ENCODE results near the gene ADAMTSL1. TPM values are rescaled to one million over a fixed set of nuclear protein-coding genes. Genes with fewer than 3 reads are reported as not detected.

ADAMTSL1 gene
- total RNA-seq, 4 donors from 2014 or later = 2.8 to 26.4 (median 9.4) TPM

DNA sequence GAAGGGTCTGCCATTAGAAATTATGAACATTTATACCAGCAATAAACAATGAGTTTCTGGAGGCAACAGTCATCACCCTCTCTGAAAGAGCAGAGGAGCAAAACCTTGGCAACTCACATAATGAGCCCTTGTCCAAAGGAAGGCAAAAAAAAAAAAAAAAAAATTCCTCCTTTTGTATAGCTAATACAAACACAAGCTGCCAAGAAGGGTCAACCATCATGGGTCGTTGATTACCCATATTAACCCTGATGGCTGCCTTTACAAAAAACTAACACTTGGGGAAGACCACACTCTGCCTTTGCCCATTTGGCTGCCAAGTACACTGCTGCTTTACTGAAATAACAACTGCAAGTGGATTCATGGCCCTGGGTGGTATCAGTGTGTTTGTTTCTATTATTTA, 272.7 kb downstream of the ADAMTSL1 start:
- Histone ChIP-seq H3K4me3 (no peak overlapping the region), H3K27me3 (no peaks in the 10 kb centered on the region), H3K4me1 (no peaks in the 10 kb centered on the region), H3K9me3 (no peaks in the 10 kb centered on the region), H3K27ac (no peak overlapping the region), H3K36me3 (no peaks in the 10 kb centered on the region)
- TF ChIP-seq POLR2A (IDR thresholded peaks at IDR 0.05) = no peak
- TF ChIP-seq, protein P1, sequence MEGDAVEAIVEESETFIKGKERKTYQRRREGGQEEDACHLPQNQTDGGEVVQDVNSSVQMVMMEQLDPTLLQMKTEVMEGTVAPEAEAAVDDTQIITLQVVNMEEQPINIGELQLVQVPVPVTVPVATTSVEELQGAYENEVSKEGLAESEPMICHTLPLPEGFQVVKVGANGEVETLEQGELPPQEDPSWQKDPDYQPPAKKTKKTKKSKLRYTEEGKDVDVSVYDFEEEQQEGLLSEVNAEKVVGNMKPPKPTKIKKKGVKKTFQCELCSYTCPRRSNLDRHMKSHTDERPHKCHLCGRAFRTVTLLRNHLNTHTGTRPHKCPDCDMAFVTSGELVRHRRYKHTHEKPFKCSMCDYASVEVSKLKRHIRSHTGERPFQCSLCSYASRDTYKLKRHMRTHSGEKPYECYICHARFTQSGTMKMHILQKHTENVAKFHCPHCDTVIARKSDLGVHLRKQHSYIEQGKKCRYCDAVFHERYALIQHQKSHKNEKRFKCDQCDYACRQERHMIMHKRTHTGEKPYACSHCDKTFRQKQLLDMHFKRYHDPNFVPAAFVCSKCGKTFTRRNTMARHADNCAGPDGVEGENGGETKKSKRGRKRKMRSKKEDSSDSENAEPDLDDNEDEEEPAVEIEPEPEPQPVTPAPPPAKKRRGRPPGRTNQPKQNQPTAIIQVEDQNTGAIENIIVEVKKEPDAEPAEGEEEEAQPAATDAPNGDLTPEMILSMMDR (IDR thresholded peaks at IDR 0.05) = no peak
- no peak for DNase-seq

GRCh38 chr9:18747595-18747994, 273.6 kb downstream of the ADAMTSL1 start:
- H3K27ac ChIP-seq = peak overlapping the region in 2 of 4 donors; percentile 1 to 3

GRCh38 chr9:18748251-18748701, 274.3 kb downstream of the ADAMTSL1 start:
- Histone ChIP-seq H3K4me3 (no peak overlapping the region), H3K27ac (peak overlapping the region in 1 of 4 donors; percentile 3), H3K4me1 (no peaks in the 10 kb centered on the region), H3K36me3 (no peaks in the 10 kb centered on the region), H3K27me3 (no peaks in the 10 kb centered on the region), H3K9me3 (no peaks in the 10 kb centered on the region)
- TF ChIP-seq, protein P1 (IDR thresholded peaks at IDR 0.05) = no peak
- TF ChIP-seq POLR2A (IDR thresholded peaks at IDR 0.05) = no peak
- no peak for DNase-seq

More at GRCh38 chr9:18747595-18747994, 273.6 kb downstream of the ADAMTSL1 start:
- no peak for DNase-seq
- H3K36me3 ChIP-seq = no peaks in the 10 kb centered on the region
- no peak overlapping the region for H3K4me3 ChIP-seq
- H3K27me3 ChIP-seq = no peaks in the 10 kb centered on the region
- H3K9me3 ChIP-seq = no peaks in the 10 kb centered on the region
- H3K4me1 ChIP-seq = no peaks in the 10 kb centered on the region
- no peak for TF ChIP-seq POLR2A (IDR thresholded peaks at IDR 0.05)
- TF ChIP-seq, protein P1 (IDR thresholded peaks at IDR 0.05) = no peak

- no peaks in the 10 kb centered on the region for H3K9me3 ChIP-seq
- H3K27ac ChIP-seq = no peak overlapping the region
- no peaks in the 10 kb centered on the region for H3K27me3 ChIP-seq
- TF ChIP-seq, protein P1 (IDR thresholded peaks at IDR 0.05) = no peak
- no peak for TF ChIP-seq POLR2A (IDR thresholded peaks at IDR 0.05)
- H3K4me3 ChIP-seq = no peak overlapping the region
- no peaks in the 10 kb centered on the region for H3K4me1 ChIP-seq
- H3K36me3 ChIP-seq = no peaks in the 10 kb centered on the region
- no peak for DNase-seq
These were observed 275.8 kb downstream of the ADAMTSL1 start for GRCh38 chr9:18749711-18750110.

DNA sequence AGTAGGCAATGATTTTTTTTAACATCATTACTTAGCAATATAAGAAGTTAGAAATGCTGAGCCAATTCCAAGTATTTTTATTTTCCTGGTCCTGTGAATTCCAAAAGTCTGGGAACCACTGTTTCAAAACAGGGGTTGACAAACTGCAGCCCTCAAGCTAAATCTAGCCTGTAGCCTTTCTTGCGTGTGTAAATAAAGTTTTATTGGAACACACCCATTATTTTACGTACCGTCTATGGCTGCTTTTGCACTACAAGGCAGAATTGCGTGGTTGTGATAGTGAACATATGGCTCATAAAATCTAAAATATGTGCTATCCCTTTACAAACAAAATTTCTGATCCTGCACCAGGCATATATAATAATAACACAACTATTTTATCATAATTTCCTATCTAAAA, 280.0 kb downstream of the ADAMTSL1 start:
- H3K4me3 ChIP-seq = no peak overlapping the region
- H3K9me3 ChIP-seq = no peaks in the 10 kb centered on the region
- no peaks in the 10 kb centered on the region for H3K27me3 ChIP-seq
- TF ChIP-seq, protein P1 (IDR thresholded peaks at IDR 0.05) = no peak
- no peak for TF ChIP-seq POLR2A (IDR thresholded peaks at IDR 0.05)
- no peak for DNase-seq
- H3K4me1 ChIP-seq = peaks cover 0 to 8% (median 0%) of the 10 kb centered on the region in 4 donors
- H3K27ac ChIP-seq = no peak overlapping the region
- no peaks in the 10 kb centered on the region for H3K36me3 ChIP-seq

GRCh38 chr9:18754537-18754936, 280.6 kb downstream of the ADAMTSL1 start:
- no peak overlapping the region for H3K4me3 ChIP-seq
- peaks cover 0 to 8% (median 0%) of the 10 kb centered on the region in 4 donors for H3K4me1 ChIP-seq
- no peak for TF ChIP-seq POLR2A (IDR thresholded peaks at IDR 0.05)
- TF ChIP-seq, protein P1 (IDR thresholded peaks at IDR 0.05) = no peak
- no peaks in the 10 kb centered on the region for H3K27me3 ChIP-seq
- no peaks in the 10 kb centered on the region for H3K36me3 ChIP-seq
- no peak for DNase-seq
- H3K9me3 ChIP-seq = no peaks in the 10 kb centered on the region
- H3K27ac ChIP-seq = no peak overlapping the region
